Ectodermal cell (in vitro differentiated cells): ENCODE results near the gene TM6SF1.

Source experiments
- H3K27ac ChIP-seq: 2 replicates; pipeline ENCODE4 v1.7.0; 2013; ENCODE audit warnings: mild to moderate bottlenecking, low read depth, low read length; ENCODE audit not compliant: insufficient read depth, poor library complexity, severe bottlenecking
- H3K27me3 ChIP-seq: 2 replicates; pipeline ENCODE4 v1.7.0; 2013; ENCODE audit warnings: mild to moderate bottlenecking, low read length; ENCODE audit not compliant: insufficient read depth, control insufficient read depth, poor library complexity, severe bottlenecking
- H3K36me3 ChIP-seq: one replicate; pipeline ENCODE4 v1.7.0; 2013; ENCODE audit warnings: low read length; ENCODE audit not compliant: control insufficient read depth, insufficient read depth
- H3K4me1 ChIP-seq: one replicate; pipeline ENCODE4 v1.7.0; 2013; ENCODE audit warnings: low read length; ENCODE audit not compliant: control insufficient read depth, insufficient read depth
- H3K4me3 ChIP-seq: 2 replicates; pipeline ENCODE4 v1.7.0; 2013; ENCODE audit warnings: low read depth, low read length, control low read depth; ENCODE audit not compliant: insufficient read depth
- H3K9me3 ChIP-seq: 2 replicates; pipeline ENCODE4 v1.7.0; 2013; ENCODE audit warnings: mild to moderate bottlenecking, low read length, moderate library complexity; ENCODE audit not compliant: control insufficient read depth
- WGBS, 2 experiments: methylation state at CpG; one replicate each; pipeline ENCODE4 v1.1.7; 2013; ENCODE audit warnings: missing lambda C conversion rate in 2 of 2; 5-methylcytosine and 5-hydroxymethylcytosine counted together

Gene TM6SF1

GRCh38 chr15:83170474-83171165 is 63.2 kb downstream of the TM6SF1 start:
- no peak overlapping the region for H3K27ac ChIP-seq
- WGBS, 2 experiments: 85 to 94% methylated on average over 3 of the region's 4 CpGs

GRCh38 chr15:83174891-83175290 is 67.4 kb downstream of the TM6SF1 start:
- Histone ChIP-seq H3K36me3 (no peaks in the 10 kb centered on the region), H3K9me3 (no peaks in the 10 kb centered on the region), H3K27me3 (no peaks in the 10 kb centered on the region), H3K27ac (no peak overlapping the region), H3K4me3 (no peak overlapping the region), H3K4me1 (no peaks in the 10 kb centered on the region)
- WGBS, 2 experiments: 91 to 100% methylated on average over 1 of the region's 1 CpG

More at GRCh38 chr15:83170474-83171165, 63.2 kb downstream of the TM6SF1 start:
- H3K36me3 ChIP-seq: no peaks in the 10 kb centered on the region
- no peaks in the 10 kb centered on the region for H3K9me3 ChIP-seq
- H3K27me3 ChIP-seq: no peaks in the 10 kb centered on the region
- no peak overlapping the region for H3K4me3 ChIP-seq
- no peaks in the 10 kb centered on the region for H3K4me1 ChIP-seq

- Histone ChIP-seq H3K36me3 (no peaks in the 10 kb centered on the region), H3K4me1 (no peaks in the 10 kb centered on the region), H3K27ac (no peak overlapping the region)
Measured at GRCh38 chr15:83178390-83178789, 70.9 kb downstream of the TM6SF1 start.

DNA sequence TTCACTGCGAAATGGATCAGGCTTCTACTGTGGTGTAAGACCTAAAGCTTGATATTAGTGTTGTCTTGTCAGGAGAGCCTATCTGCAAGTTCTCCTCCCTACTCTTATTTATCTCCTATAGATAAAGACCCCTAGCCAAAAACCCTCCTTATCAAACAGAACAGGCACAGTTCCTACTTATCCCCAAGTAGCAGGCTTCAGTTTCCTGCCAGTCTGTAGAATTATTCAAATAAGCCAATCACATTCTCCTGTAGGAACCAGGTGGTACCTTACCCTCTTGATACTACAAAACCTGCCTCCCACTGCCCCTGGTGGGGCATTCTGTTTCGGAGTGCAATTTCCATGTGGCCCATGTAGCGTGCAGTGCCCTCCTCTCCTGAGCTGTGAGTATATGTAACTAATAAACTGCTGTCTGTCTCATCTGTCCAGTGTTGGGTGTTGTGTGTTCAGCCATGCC is 71.5 kb downstream of the TM6SF1 start:
- 98 to 100% methylated on average over 2 to 3 of the region's 3 CpGs for WGBS, 2 experiments
- no peak overlapping the region for H3K27ac ChIP-seq
- no peaks in the 10 kb centered on the region for H3K36me3 ChIP-seq

More at GRCh38 chr15:83178390-83178789, 70.9 kb downstream of the TM6SF1 start:
- no peaks in the 10 kb centered on the region for H3K27me3 ChIP-seq
- H3K9me3 ChIP-seq: no peaks in the 10 kb centered on the region
- WGBS, 2 experiments: 82 to 95% methylated on average over 2 of the region's 2 CpGs
- H3K4me3 ChIP-seq: no peak overlapping the region

GRCh38 chr15:83185561-83185960 is 78.1 kb downstream of the TM6SF1 start:
- H3K4me1 ChIP-seq: no peaks in the 10 kb centered on the region
- 97% methylated on average over 3 of the region's 3 CpGs for WGBS, 2 experiments
- no peak overlapping the region for H3K27ac ChIP-seq
- no peaks in the 10 kb centered on the region for H3K36me3 ChIP-seq
- no peaks in the 10 kb centered on the region for H3K27me3 ChIP-seq
- no peaks in the 10 kb centered on the region for H3K9me3 ChIP-seq
- no peak overlapping the region for H3K4me3 ChIP-seq

More for the DNA sequence above, 71.5 kb downstream of the TM6SF1 start:
- no peaks in the 10 kb centered on the region for H3K27me3 ChIP-seq
- H3K9me3 ChIP-seq: no peaks in the 10 kb centered on the region
- no peaks in the 10 kb centered on the region for H3K4me1 ChIP-seq
- H3K4me3 ChIP-seq: no peak overlapping the region
